ENCODE measurements around the gene MUC4.

DNA sequence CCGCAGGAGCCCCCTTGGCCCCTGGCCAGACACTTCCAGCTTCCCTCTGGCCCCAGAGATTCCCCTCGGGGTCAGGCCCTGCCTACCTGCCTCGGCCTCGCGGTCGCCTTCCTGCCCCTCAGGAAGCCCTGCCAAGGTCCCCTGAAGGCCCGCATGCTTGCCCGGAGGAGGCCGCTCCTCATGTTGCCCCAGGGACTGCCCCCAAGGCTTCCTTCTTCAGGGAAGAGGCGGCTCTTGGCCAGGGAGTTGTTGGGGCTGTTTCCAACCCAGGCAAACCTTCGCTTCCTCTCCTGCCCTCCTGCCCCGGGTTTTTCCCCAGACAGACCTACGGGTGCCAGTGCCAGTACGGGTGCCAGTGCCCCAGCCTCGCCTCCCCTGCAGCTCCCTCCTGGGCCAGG is 13.5 kb upstream of the MUC4 start:
- TF ChIP-seq POLR2AphosphoS5 (IDR thresholded peaks at IDR 0.05) (no peak), CTCF (IDR thresholded peaks at IDR 0.05) (no peak), POLR2A (IDR thresholded peaks at IDR 0.05) (no peak)

Measured in upper lobe of left lung (tissue), 4 donors.